KOPT-K1 (cell line): Measurements from ENCODE around the gene WHRN.

Experiments
- H3K27ac ChIP-seq: fragments of 200-600 bp; sonication (generic); 2 replicates; pipeline ENCODE4 v1.5.1; 2016; ENCODE audit warnings: antibody characterized with exemption, mild to moderate bottlenecking, low read depth, low read length; ENCODE audit not compliant: poor library complexity, severe bottlenecking
- H3K36me3 ChIP-seq: fragments of 200-600 bp; sonication (generic); 2 replicates; pipeline ENCODE4 v1.5.1; 2017; ENCODE audit warnings: antibody characterized with exemption, mild to moderate bottlenecking, low read length, moderate library complexity; ENCODE audit not compliant: insufficient read depth
- H3K9me3 ChIP-seq: fragments of 200-600 bp; sonication (generic); 2 replicates; pipeline ENCODE4 v1.5.1; 2017; ENCODE audit warnings: antibody characterized with exemption, low read length, mild to moderate bottlenecking; ENCODE audit not compliant: insufficient read depth, poor library complexity, severe bottlenecking

The WHRN gene

DNA sequence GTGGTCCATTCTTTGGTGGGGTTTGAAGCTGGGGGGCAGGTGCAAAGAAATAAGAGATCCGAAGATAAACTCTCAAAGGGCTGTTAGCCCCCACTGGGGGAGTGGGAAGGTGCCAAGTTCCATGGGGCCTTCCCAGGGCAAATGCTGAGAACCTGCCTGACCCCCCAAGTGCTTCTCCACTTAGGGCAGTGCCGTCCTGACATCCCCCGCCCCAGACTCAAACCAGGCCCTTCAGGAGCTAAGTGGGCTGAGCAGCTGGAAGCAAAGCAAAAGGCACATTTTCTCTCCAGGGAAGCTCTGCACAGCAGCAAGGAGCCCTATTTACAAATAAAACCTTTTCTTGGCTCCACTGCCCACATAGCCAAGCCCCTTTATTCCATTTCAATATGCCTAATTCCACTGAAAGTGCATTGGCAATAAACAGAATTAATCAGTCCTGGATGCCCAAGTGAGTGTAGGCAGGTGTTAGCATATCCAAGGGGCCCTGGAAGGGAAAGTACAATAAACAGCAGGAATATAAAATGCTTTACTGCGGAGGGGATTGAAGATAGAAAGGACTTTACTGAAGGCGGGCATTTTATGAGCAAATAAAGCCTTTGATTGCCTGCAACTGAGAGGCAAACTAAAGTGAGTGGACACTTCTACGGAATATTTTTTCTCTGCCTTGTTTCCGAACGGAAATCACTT is 44.6 kb downstream of the WHRN start:
- no peaks in the 10 kb centered on the region for H3K9me3 ChIP-seq
- H3K27ac ChIP-seq: no peak overlapping the region

DNA sequence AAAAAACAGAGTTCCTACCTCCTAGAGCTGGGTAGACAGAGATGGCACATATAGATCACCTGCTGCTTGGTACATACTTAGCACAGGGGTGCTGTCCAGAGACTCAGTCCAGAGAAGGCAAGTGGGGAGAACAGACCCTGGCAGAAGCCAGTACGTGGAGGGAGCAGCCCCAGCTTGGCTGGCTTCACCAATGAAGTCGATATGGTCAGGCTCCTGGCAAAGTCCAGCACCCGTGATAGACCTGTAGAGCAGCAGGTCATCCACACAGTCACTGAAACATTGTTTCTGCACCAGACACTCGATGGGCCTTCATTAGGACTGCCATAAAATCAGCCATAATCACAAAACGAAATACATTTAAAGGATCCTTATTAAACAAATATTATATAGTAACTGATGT is 45.8 kb downstream of the WHRN start:
- no peaks in the 10 kb centered on the region for H3K9me3 ChIP-seq
- H3K36me3 ChIP-seq: no peaks in the 10 kb centered on the region
- no peak overlapping the region for H3K27ac ChIP-seq

More for the DNA sequence above, 44.6 kb downstream of the WHRN start:
- no peaks in the 10 kb centered on the region for H3K36me3 ChIP-seq

DNA sequence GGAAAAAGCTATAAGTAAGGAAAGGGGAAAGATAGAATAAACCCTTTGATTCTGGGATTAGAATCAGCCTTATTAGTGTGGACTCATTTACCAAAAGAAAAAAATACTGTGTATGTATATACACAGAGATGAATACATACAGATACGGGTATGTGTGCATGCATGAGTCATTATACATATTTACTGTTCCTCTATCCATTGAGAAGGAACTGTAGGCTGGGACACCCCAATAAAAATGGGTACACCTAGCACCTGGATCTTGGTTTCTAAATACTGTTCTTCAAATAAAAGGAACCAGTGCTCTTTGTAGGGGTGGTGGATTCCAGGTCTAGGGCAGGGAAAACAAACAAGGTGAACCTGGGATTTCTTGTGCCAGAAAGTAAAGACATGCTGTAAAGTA is 48.3 kb downstream of the WHRN start:
- H3K9me3 ChIP-seq: no peaks in the 10 kb centered on the region
- no peaks in the 10 kb centered on the region for H3K36me3 ChIP-seq
- no peak overlapping the region for H3K27ac ChIP-seq

DNA sequence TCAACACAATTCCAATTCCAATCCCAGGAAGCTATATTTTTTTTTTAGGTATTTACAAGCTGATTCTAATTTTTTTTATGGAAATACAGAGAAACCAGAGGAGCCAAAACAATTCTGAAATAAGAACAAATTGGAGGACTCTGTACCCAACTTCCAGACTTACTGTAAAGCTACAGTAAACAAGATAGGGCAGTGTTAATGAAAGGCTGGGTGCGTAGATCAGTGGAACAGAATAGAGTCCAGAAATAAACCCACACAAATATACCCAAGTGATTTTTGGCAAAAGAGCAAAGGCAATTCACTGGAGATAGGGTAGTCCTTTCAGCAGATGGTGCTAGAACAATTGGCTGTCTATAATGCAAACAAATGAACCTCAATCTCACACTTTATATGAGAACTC is 50.6 kb downstream of the WHRN start:
- no peak overlapping the region for H3K27ac ChIP-seq
- H3K9me3 ChIP-seq: no peaks in the 10 kb centered on the region
- H3K36me3 ChIP-seq: no peaks in the 10 kb centered on the region

DNA sequence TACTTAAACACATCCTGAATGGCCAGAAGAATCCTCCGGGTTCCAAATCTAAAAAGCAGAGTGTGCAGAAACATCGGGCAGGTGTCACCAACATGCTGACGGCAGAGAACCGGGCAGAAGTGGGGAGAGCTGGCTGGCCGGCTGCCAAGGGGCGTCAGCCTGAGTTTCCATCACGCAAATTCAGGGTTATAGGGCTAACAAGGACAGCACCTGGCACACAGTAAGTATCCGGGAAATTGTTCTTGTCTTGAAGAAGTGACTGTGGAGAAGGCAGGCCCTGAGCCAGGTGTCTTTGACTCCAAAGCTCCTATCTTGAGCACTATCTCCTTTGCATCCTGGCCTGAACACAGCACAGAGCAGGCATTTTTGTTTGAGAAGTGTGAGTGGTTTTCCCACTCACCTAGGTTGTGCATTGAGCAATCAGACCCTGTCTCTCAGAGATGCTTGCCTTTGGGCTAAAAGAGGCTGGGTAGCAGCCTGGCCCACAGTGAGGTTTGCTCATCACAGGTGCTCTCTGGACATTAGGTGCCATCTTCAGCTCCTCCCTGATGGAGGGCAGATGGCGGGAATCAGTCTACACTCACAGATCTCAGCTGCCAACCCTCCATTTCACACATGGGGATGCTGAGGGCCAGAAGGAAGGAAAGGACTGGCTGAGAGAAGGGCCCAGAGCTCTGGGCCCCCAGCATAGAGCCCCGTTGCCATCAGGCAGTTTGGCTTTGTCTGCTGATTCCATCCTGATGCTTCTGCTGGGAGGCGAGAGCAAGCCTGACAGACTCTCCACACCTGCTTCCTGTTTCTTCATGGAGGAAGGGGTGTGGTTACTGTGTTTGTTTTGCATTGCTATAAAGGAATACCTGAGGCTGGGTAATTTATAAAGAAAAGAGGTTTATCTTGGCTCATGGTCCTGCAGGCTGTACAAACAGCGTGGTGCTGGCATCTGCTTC is 52.8 kb downstream of the WHRN start:
- Histone ChIP-seq H3K9me3 (no peaks in the 10 kb centered on the region), H3K36me3 (no peaks in the 10 kb centered on the region), H3K27ac (no peak overlapping the region)

DNA sequence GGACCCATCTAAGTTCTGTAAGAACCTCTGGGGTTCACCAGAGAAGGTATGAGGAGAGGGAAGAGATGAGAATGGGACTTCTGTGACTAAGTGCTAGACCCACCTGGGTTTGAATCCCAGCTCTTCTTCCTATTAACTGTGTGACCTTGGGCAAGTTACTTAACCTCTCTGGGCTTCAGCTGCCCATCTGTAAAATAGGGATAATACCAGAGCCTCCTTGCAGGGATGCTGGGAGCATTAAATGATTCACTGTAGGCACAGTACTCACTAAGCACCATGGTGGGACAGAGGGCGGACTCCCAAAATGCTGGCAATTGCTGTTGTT is 53.6 kb downstream of the WHRN start:
- Histone ChIP-seq H3K27ac (no peak overlapping the region), H3K9me3 (no peaks in the 10 kb centered on the region), H3K36me3 (no peaks in the 10 kb centered on the region)

DNA sequence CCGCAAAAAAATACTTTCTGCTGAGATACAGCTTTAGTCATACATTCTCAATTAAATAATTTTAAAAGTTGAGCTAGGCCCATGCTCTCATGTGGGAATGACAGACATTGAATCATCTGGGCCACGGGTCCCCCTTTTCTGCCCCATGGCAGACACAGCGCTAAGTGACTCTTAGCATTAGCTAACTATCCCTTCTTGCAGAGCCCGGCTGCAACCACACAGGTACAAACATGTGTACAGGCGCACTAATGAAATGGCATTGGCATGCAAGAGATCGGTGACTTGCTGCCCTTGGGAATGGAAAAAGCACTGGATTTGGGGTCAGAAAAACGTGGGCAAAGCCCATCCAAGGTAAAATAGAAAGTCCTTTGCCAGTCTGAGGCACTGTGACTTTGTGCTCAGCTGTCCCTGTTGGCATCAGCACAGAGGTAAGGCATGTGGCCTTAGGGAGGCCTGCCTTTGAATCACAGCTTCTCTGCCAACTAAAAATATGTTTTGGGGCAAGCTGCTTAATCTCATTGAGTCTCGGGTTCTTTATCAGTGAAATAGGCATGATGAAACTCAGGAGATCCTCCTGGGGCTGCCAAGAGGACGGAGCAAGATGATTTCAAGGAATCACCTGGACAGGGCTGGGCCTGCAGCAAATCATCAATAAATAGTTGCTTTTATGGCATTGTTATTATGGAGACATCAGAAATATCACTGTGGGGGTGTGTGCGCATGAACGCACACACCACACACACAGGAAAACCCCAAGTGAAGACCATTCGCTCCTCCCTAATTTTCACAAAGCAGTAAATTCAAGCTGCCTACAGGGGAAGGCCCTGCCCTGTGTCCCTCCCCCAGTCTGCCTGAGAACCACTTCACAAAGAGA is 54.2 kb downstream of the WHRN start:
- Histone ChIP-seq H3K36me3 (no peaks in the 10 kb centered on the region), H3K9me3 (no peaks in the 10 kb centered on the region), H3K27ac (no peak overlapping the region)

DNA sequence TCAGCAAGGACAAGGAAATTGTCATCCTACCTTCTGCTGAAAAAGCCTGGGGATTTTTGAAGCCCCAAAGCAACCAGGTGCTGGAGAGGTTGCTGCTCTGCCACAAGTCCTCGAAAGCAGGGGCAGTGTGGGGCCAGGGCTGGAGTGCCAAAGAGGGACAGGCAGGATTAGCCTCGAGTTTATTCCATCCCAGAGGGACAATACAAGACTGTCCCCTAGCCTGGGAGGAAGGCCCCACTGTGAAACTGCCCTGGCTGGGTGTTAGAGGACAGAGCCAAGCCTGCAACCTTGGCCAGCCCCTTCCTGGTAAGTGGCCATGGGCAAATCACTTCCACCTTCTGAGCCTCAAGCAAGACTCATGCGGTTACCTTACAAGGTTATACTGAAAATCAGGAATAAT is 55.1 kb downstream of the WHRN start:
- H3K36me3 ChIP-seq: no peaks in the 10 kb centered on the region
- H3K27ac ChIP-seq: no peak overlapping the region
- no peaks in the 10 kb centered on the region for H3K9me3 ChIP-seq

DNA sequence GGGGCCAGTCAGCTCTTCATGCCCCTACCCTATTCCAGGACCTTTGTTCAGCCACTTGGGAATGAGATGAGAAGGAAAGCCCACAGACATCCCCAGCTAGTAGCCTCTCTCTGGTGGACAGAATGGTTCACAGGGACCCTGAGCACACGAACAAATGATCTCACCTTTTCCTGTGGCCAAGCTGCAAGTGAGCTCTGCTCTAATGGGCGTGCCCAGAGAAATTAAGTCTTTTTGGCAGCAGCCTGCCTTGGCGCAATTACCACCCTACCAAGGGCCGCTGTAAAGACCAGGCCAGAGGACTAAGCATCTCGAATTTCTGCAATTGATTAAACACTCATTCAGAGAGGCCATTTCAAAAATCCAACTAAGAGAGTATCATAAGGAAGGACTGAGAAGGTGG is 56.0 kb downstream of the WHRN start:
- no peaks in the 10 kb centered on the region for H3K36me3 ChIP-seq
- no peak overlapping the region for H3K27ac ChIP-seq
- no peaks in the 10 kb centered on the region for H3K9me3 ChIP-seq

DNA sequence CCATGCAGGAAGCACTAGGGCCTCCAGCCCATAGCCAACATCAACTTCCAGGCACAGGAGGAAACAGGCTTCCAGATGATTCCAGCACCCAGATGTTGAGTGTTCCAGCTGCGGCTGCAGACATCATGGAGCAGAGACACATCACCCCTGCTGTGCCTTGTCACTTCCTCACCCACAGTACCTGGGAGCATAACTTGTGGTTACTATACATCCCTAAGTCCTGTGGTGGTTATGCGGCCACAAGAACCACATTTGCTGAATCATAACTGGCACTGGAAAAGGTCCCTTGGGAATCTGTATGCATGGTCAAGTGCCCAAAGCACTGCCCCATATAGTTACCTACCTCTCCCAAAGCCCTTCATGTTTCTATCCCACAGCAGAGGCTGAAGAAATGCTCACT is 56.6 kb downstream of the WHRN start:
- H3K27ac ChIP-seq: no peak overlapping the region

DNA sequence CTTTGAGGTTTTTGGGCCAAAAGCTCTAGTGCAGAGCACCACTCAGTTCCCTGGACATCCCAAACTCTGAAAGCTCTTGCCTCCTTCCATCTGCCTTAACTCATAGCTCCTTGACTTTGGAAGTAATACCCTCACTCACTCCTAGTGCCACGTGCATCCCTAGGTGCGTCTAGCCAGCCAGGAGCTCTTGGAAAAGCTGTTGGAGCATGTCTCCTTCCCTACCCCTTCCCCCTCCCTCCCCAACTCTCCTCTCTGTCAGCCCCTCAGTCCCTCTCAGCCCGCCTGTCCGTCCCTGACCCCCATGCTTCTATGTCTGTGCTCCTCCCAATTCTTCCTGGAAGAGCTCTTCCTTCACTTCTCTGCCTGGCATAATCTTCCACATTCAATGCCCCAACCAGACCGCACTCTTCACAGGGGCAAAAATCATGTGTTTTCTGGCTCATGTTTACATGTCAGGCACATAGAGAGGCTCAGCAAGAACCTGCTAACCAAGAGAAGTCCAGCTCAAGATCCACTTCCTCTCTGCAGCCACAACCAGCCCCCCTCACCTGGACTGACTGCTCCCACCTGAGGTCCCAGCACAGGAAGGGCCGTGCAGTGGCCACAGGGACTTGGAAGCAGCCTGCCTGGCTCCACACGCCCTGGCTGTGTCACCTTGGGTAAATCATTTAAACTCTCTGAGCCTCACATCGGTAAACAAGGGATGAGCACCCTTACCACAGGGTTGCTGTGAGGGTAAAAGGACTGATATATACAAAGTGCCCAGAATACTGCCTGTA is 58.4 kb downstream of the WHRN start:
- H3K9me3 ChIP-seq: no peaks in the 10 kb centered on the region
- H3K36me3 ChIP-seq: no peaks in the 10 kb centered on the region
- H3K27ac ChIP-seq: no peak overlapping the region

More for the DNA sequence above, 56.6 kb downstream of the WHRN start:
- H3K36me3 ChIP-seq: no peaks in the 10 kb centered on the region
- H3K9me3 ChIP-seq: no peaks in the 10 kb centered on the region

DNA sequence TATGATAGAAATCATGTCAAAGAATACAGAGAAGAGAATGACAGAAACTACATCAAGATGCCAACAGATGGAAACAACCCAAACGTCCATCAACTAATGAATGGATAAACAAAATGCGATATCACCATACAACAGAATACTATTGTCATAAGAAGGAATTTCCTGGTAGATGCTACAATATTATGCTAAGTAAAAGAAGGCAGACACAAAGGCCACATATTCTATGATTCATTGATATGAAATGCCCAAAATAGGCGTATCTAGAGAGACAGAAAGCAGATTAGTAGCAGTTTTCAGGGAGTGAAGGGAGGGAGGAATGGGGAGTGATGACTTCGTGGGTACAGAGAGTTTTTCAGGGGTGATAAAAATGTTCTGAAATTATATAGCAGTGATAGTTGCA is 59.2 kb downstream of the WHRN start:
- no peak overlapping the region for H3K27ac ChIP-seq
- H3K9me3 ChIP-seq: no peaks in the 10 kb centered on the region

DNA sequence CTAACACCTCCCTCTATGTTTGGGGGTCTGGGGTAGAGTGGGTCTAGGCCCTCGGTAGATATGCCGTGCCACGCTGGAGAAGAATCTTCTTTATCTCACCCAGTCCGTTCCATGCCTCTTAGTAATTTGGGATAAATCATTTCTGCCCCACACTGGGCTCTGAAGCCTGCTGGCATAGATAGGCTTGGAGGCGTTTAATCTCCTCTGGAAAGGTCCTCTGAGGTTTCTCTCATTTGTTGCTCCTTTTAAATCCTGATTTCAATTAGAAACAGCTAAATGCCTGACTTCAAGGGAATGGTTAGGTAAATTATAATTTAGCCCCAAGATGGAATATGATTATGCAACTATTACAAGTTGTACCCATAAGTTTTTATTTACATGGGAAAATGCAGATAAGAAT is 59.7 kb downstream of the WHRN start:
- no peaks in the 10 kb centered on the region for H3K9me3 ChIP-seq
- H3K36me3 ChIP-seq: no peaks in the 10 kb centered on the region
- H3K27ac ChIP-seq: no peak overlapping the region

More for the DNA sequence above, 59.2 kb downstream of the WHRN start:
- H3K36me3 ChIP-seq: no peaks in the 10 kb centered on the region

DNA sequence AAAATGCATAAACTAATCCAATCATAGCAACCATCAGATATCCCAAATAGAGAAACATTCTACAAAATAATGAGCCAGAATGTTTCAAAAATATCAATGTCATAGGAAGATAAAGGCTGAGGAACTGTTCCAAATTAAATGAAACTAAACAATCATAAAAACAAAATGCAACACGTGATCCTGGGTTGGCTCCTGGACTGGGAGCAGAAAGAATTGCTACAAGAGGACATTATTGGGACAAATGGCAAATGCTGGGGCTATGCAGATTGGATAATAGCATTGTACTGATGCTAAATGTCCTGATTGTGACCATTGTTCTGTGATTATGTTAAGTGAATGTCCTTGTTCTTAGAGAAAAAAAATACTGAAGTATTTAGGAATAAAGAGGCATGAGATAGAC is 63.3 kb downstream of the WHRN start:
- no peaks in the 10 kb centered on the region for H3K9me3 ChIP-seq
- no peak overlapping the region for H3K27ac ChIP-seq
- no peaks in the 10 kb centered on the region for H3K36me3 ChIP-seq
